ENCODE results near the gene SFMBT2.
"Not testable (repeated sequence)": the region's sequence is repeated elsewhere in the genome, so short reads cannot be mapped to it uniquely, and the experiment has no call there.

SFMBT2 gene

DNA sequence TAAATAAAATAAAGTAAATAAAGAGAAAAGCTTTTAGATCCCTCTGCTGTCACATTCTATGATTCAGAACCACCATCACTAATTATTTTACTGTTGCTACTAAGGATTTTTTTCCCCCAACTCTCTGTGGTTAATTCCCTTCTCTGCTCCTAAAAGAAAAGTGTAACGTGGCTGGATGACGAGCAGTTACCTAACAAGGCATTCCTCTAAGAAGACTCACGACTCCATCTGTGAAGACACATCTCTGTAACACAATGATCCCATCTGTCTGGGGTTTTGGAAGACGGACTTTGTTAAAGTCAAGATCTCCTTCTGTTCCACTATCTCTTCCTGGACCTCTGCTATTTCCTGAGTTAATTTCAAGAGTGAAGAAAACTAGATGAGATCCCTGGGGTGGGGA, 179.9 kb downstream of the SFMBT2 start:
- TF ChIP-seq, protein P1, sequence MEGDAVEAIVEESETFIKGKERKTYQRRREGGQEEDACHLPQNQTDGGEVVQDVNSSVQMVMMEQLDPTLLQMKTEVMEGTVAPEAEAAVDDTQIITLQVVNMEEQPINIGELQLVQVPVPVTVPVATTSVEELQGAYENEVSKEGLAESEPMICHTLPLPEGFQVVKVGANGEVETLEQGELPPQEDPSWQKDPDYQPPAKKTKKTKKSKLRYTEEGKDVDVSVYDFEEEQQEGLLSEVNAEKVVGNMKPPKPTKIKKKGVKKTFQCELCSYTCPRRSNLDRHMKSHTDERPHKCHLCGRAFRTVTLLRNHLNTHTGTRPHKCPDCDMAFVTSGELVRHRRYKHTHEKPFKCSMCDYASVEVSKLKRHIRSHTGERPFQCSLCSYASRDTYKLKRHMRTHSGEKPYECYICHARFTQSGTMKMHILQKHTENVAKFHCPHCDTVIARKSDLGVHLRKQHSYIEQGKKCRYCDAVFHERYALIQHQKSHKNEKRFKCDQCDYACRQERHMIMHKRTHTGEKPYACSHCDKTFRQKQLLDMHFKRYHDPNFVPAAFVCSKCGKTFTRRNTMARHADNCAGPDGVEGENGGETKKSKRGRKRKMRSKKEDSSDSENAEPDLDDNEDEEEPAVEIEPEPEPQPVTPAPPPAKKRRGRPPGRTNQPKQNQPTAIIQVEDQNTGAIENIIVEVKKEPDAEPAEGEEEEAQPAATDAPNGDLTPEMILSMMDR (IDR thresholded peaks at IDR 0.05), result no peak
- TF ChIP-seq ZFX (IDR thresholded peaks at IDR 0.05; ENCODE audit: borderline replicate concordance), result no peak
- H3K27ac ChIP-seq, result peak overlapping the region; percentile 98

DNA sequence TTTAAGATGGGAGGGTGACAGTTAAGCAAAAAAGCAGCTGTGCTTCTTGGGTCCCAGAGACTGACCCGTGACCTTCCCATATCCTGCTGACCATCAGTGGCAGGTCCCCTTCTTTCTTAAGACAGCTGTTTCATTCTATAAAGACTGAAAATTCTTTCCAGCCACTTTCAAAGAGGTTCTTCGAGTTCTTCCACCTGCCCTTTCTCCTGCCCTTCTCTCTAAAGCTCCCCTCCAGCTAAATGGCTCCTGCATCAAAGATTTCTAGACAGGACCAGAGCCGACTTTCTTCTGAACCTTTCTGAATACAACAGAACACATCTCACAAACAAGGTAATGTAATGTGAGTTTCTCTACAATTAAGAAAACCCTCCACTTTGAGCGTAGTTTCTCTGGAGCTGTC, 180.8 kb downstream of the SFMBT2 start:
- TF ChIP-seq ZFX (IDR thresholded peaks at IDR 0.05; ENCODE audit: borderline replicate concordance), result no peak
- TF ChIP-seq, protein P1 (IDR thresholded peaks at IDR 0.05), result no peak
- H3K27ac ChIP-seq, result no peak overlapping the region

DNA sequence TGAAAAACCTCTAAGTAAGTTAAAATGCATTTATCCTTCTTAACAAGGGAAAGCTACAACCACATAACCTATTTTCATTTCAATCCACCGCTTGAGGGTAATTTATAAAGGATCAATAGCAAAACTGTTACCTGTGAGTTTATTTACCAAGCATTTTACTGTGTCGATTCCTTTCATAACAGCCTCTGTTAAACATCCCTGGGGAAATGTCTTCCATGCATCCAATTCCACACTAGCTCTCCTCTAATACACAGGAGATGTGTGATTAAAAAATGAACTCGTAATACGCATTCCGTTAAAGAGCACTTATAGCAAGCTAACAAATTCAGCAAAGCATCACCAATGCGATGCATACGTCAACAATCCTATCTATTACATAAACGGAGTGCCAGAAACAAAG, 185.7 kb downstream of the SFMBT2 start:
- no peak for TF ChIP-seq ZFX (IDR thresholded peaks at IDR 0.05; ENCODE audit: borderline replicate concordance)
- TF ChIP-seq, protein P1 (IDR thresholded peaks at IDR 0.05), result no peak
- no peak overlapping the region for H3K27ac ChIP-seq

DNA sequence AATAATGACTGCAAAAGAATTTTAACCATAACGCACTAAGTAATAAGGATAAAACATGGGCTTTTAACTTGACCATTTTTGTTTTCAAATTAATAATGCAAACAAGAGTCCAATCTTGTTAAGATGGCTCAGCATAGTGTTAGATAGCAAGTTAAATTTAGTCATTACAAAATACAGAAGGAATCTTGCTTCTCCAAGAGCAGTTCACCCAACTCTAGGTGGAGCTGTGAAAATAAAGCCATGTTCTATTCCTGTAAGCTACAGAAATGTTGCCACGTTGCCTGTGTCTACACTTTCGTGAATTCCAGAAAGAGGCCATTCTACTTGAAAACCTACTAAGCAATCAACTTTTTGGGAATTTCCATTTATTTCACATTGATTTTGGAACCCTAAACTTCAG, 191.9 kb downstream of the SFMBT2 start:
- no peak overlapping the region for H3K27ac ChIP-seq
- TF ChIP-seq ZFX (IDR thresholded peaks at IDR 0.05; ENCODE audit: borderline replicate concordance), result no peak
- TF ChIP-seq, protein P1 (IDR thresholded peaks at IDR 0.05), result peak; percentile 21

DNA sequence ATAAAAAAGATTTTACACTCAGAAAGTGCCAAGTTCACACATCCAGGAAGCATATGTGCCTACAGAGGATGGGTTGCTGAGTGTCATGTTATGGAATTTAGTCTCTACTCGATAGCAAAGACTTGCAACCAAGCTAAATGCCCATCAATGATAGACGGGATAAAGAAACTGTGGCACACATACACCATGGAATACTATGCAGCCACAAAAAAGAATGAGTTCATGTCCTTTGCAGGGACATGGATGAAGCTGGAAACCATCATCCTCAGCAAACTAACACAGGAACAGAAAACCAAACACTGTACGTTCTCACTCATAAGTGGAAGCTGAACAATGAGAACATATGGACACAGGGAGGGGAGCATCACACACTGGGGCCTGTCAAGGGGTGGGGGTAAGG, 198.1 kb downstream of the SFMBT2 start:
- H3K27ac ChIP-seq, result not testable (repeated sequence)

DNA sequence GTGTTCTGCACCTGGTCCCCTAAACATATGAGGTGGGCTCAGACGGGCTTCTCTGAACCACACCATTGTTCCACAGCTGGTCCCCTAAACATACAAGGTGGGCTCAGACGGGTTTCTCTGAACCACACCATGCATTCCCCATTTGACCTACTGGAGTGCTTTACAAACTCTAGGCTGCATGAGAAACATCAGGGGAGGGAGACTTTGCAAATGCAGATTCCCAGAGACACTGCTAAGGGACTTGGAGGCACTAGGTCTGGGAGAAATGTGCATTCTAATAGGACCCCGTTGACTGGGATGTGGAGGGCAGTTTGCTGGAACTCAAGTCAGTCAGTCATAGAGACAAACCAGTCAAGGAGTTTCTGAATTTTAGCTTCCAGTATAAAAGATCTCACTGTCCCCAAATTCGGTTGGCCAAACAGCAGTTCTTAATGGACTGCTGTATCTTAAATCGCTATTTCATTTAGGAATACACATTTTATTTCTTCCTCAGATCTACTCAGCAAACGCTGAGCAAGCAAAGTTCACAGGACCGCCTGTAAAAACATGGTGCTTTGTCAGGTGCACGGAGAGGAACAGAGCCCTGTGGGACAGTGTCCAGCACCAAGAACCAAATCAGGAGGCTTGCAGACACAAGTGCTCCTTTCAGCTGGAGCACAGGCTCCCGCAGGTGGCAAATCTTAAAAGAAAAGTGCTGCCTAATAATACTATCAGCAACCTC, 198.8 kb downstream of the SFMBT2 start:
- TF ChIP-seq ZFX (IDR thresholded peaks at IDR 0.05; ENCODE audit: borderline replicate concordance), result no peak
- TF ChIP-seq, protein P1 (IDR thresholded peaks at IDR 0.05), result no peak
- H3K27ac ChIP-seq, result no peak overlapping the region

DNA sequence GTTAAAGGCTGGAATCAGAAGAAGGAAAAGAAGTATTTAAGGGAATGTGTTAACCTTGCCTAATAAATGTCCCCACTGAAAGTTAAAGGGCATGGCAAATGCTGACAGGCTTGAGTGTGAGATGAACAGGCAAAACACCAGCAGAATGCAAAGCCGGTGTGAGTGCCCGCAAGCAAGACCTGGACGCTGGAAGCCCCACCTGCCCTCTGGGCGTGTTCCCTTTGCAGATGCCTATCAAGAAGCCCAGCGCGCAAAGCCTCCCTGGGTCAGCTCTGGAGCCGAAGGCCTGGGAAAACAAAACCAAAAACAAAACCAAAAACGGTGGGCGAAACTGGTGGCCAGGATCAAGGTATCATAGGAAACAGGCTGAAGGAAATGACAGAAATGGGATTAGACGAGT, 200.3 kb downstream of the SFMBT2 start:
- TF ChIP-seq, protein P1 (IDR thresholded peaks at IDR 0.05), result no peak
- TF ChIP-seq ZFX (IDR thresholded peaks at IDR 0.05; ENCODE audit: borderline replicate concordance), result no peak
- no peak overlapping the region for H3K27ac ChIP-seq

DNA sequence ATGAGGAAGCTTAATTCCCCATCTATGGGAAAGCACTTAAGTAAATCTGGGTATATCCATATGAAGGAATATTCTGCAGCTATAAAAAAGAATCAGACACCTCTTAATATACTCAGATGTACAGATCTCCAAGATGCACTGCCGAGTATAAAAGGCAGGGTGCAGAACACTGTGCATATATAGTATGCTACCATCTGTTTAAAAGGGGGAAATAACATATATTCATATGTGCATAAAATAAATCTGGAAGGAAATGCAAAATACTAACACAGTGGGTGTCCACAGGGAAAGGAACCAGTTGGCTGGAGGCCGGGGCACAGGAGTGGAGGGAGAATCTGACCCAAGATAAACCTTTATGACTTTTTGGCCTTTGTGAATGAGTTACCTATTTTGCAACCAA, 201.4 kb downstream of the SFMBT2 start:
- H3K27ac ChIP-seq, result no peak overlapping the region
- TF ChIP-seq, protein P1 (IDR thresholded peaks at IDR 0.05), result no peak
- TF ChIP-seq ZFX (IDR thresholded peaks at IDR 0.05; ENCODE audit: borderline replicate concordance), result no peak
